Uterus (tissue), 4 donors: ENCODE data around the gene AP2A2. TPM values are rescaled to one million over a fixed set of nuclear protein-coding genes. Genes with fewer than 3 reads are reported as not detected.

Source experiments
- DNase-seq, 2 donors: peaks; one replicate each; pipeline ENCODE4 v3.0.0-alpha.2; 2019 to 2020
- H3K27ac ChIP-seq, 2 donors: fragments of 200-600 bp; sonication (generic); 1 replicate in 1 of 2; 2 replicates in 1 of 2; pipeline ENCODE4 v1.5.1; 2016 to 2018
- H3K27me3 ChIP-seq, 2 donors: fragments of 200-600 bp; sonication (generic); one replicate each; pipeline ENCODE4 v1.5.1; 2018 to 2019; ENCODE audit warnings: control low read depth in 1 of 2
- H3K36me3 ChIP-seq, 2 donors: fragments of 200-600 bp; sonication (generic); one replicate each; pipeline ENCODE4 v1.5.1; 2019; ENCODE audit warnings: control low read depth in 1 of 2
- H3K4me1 ChIP-seq, 2 donors: fragments of 200-600 bp; sonication (generic); one replicate each; pipeline ENCODE4 v1.5.1; 2018 to 2019; ENCODE audit warnings: control low read depth in 1 of 2
- H3K4me3 ChIP-seq, 2 donors: fragments of 200-600 bp; sonication (generic); 1 replicate in 1 of 2; 2 replicates in 1 of 2; pipeline ENCODE4 v1.5.1; 2018 to 2019; ENCODE audit warnings: mild to moderate bottlenecking in 1 of 2
- H3K9me3 ChIP-seq, 2 donors: fragments of 200-600 bp; sonication (generic); one replicate each; pipeline ENCODE4 v1.5.1; 2019; ENCODE audit warnings: control low read depth in 1 of 2
- CTCF ChIP-seq, 4 experiments: fragments of 200-600 bp in 2 of 4; fragments of 450-650 bp in 2 of 4; sonication (generic) in 2 of 4; IDR thresholded peaks; one replicate each; pipeline ENCODE4 v1.5.1; 2016 to 2019; ENCODE audit warnings: antibody characterized with exemption in 4 of 4, mild to moderate bottlenecking in 2 of 4, moderate library complexity in 1 of 4
- POLR2A ChIP-seq, 2 donors: fragments of 450-650 bp; IDR thresholded peaks; one replicate each; pipeline ENCODE4 v1.6.1; 2016; ENCODE audit warnings: antibody characterized with exemption in 2 of 2, mild to moderate bottlenecking in 1 of 2, moderate library complexity in 1 of 2
- intact Hi-C: fragments of 100-400 bp; cut with DNase I; formaldehyde crosslinking; loops from one replicate; pipeline ENCODE4 v1.15.1; 2023; ENCODE audit warnings: low total_unique reads
- total RNA-seq, 4 donors: library from RNA; depleted of rRNA in 3 of 4; stranded (reverse); fragments of >200 nt in 3 of 4; gene quantifications; one replicate each; pipeline versions ENCODE4 v1.1.0 to v1.2.4, GENCODE V29; 2014 to 2023
- donor health status: DM: yes; HTN: yes; CAD: no.

The AP2A2 gene
- total RNA-seq, 4 donors from 2014 or later, result 25.6 to 120 (median 40.4) TPM

DNA sequence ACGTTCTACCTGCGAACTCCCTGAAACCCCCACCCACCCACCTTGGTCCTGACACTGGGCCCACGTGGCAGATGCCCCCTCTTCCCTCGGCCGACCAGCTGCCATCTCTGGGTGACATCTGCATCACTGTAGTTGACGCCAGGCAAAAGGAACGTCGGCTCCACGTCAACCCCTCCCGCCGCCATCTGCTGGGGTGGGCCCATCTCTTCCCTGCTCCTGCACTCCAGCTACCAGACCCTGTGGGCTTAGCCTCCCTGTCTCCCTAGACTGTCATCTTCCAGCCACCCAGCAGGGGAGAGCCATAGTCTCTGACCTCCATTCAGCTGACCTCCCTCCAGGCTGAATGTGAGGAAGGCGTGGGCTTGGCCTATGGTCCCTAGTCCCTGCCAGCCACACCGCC, 36.4 kb upstream of the AP2A2 start:
- intact Hi-C loops, result no loop called here
- Histone ChIP-seq H3K27me3 (no peaks in the 10 kb centered on the region), H3K4me3 (no peak overlapping the region), H3K4me1 (no peaks in the 10 kb centered on the region), H3K9me3 (no peaks in the 10 kb centered on the region), H3K27ac (no peak overlapping the region), H3K36me3 (no peaks in the 10 kb centered on the region)
- DNase-seq, result no peak
- TF ChIP-seq CTCF (IDR thresholded peaks at IDR 0.05) (no peak), POLR2A (IDR thresholded peaks at IDR 0.05) (no peak)

GRCh38 chr11:889687-890475, 35.8 kb upstream of the AP2A2 start:
- Histone ChIP-seq H3K27ac (no peak overlapping the region), H3K4me1 (no peaks in the 10 kb centered on the region), H3K9me3 (no peaks in the 10 kb centered on the region), H3K27me3 (no peaks in the 10 kb centered on the region), H3K36me3 (no peaks in the 10 kb centered on the region), H3K4me3 (no peak overlapping the region)
- no peak for DNase-seq
- TF ChIP-seq CTCF (IDR thresholded peaks at IDR 0.05), result no peak
- no peak for TF ChIP-seq POLR2A (IDR thresholded peaks at IDR 0.05)
- intact Hi-C loops, result no loop called here

GRCh38 chr11:890794-891540, 34.7 kb upstream of the AP2A2 start:
- intact Hi-C loops, result no loop called here
- no peaks in the 10 kb centered on the region for H3K9me3 ChIP-seq
- no peaks in the 10 kb centered on the region for H3K27me3 ChIP-seq
- H3K4me3 ChIP-seq, result no peak overlapping the region
- TF ChIP-seq POLR2A (IDR thresholded peaks at IDR 0.05) (no peak), CTCF (IDR thresholded peaks at IDR 0.05) (no peak)
- no peaks in the 10 kb centered on the region for H3K36me3 ChIP-seq
- no peak overlapping the region for H3K27ac ChIP-seq
- H3K4me1 ChIP-seq, result no peaks in the 10 kb centered on the region
- DNase-seq, result no peak

GRCh38 chr11:893008-893654, 32.5 kb upstream of the AP2A2 start:
- intact Hi-C loops, result no loop called here
- Histone ChIP-seq H3K4me3 (no peak overlapping the region), H3K9me3 (no peaks in the 10 kb centered on the region), H3K27me3 (no peaks in the 10 kb centered on the region), H3K27ac (no peak overlapping the region), H3K4me1 (no peaks in the 10 kb centered on the region), H3K36me3 (no peaks in the 10 kb centered on the region)
- no peak for DNase-seq
- TF ChIP-seq POLR2A (IDR thresholded peaks at IDR 0.05) (no peak), CTCF (IDR thresholded peaks at IDR 0.05) (no peak)
